HCT116 (cell line): ENCODE measurements around the gene AKAP13. TPM values are rescaled to one million over a fixed set of nuclear protein-coding genes. Genes with fewer than 3 reads are reported as not detected.

Source experiments
- ATAC-seq: fragments of 200-7000 bp; cut with Tn5 transposase; 2 replicates; pipeline ENCODE4 v1.9.1; 2020; ENCODE audit warnings: mild to moderate bottlenecking, moderate library complexity
- BruUV-seq: library from RNA; stranded (reverse); fragments of 400-500 nt; replicated peaks from 2 replicates; lab custom pipeline; 2021; lab: Mats Ljungman, UMichigan
- CTCF ChIA-PET: fragments of 300-600 bp; sonication (Branson Sonifier 250); formaldehyde crosslinking; loops from one replicate; lab custom pipeline; 2021; ENCODE audit warnings: antibody characterized with exemption; lab: Charles Lee
- POLR2A ChIA-PET: fragments of 300-600, 350-600 bp; sonication (Branson Sonifier 250); formaldehyde crosslinking; loops from one replicate; lab custom pipeline; 2021; ENCODE audit warnings: antibody characterized with exemption; lab: Charles Lee
- RAD21 ChIA-PET, 2 experiments: fragments of 300-600 bp; sonication (Branson Sonifier 250); formaldehyde crosslinking; loops; one replicate each; lab custom pipeline; 2023; ENCODE audit warnings: low total read pairs in 2 of 2; ENCODE audit not compliant: uncharacterized antibody in 2 of 2, unreplicated experiment in 2 of 2, low non-redundant PET in 1 of 2; lab: Charles Lee
- DNase-seq: peaks from one replicate; pipeline ENCODE4 v3.0.0-alpha.2; 2010; ENCODE audit warnings: low read depth, low spot score
- H2AFZ ChIP-seq: fragments of 200-600 bp; shearing (Covaris generic), sonication (generic); 2 replicates; pipeline ENCODE4 v1.6.1; 2017; ENCODE audit warnings: low read depth, mixed run types, mixed read lengths, antibody characterized with exemption, low read length; ENCODE audit not compliant: poor library complexity, severe bottlenecking
- H3K27ac ChIP-seq: 2 replicates; pipeline ENCODE4 v1.5.1; 2012; ENCODE audit warnings: low read depth, low read length
- H3K27me3 ChIP-seq: fragments of 200-600 bp; sonication (generic); 2 replicates; pipeline ENCODE4 v1.6.1; 2016; ENCODE audit warnings: mixed run types, low read length, mixed read lengths; ENCODE audit not compliant: insufficient read depth
- H3K36me3 ChIP-seq, 2 experiments: fragments of 200-500 bp in 1 of 2; fragments of 200-600 bp in 1 of 2; sonication (Bioruptor generic) in 1 of 2; sonication (generic) in 1 of 2; 2 replicates each; pipeline versions ENCODE4 v1.5.1 to v1.6.1; 2014 to 2016; ENCODE audit warnings: low read length in 2 of 2, inconsistent platforms in 1 of 2, mixed read lengths in 1 of 2, mixed run types in 1 of 2; ENCODE audit not compliant: insufficient read depth in 2 of 2, control insufficient read depth in 1 of 2
- H3K4me1 ChIP-seq, 2 experiments: fragments of 200-600 bp in 1 of 2; sonication (generic) in 1 of 2; 2 replicates each; pipeline versions ENCODE4 v1.5.1 to v1.6.1; 2012 to 2017; ENCODE audit warnings: low read length in 2 of 2, inconsistent platforms in 1 of 2, mild to moderate bottlenecking in 1 of 2, mixed read lengths in 1 of 2, mixed run types in 1 of 2, moderate library complexity in 1 of 2; ENCODE audit not compliant: insufficient read depth in 2 of 2, control insufficient read depth in 1 of 2
- H3K4me2 ChIP-seq: fragments of 200-600 bp; sonication (generic); 2 replicates; pipeline ENCODE4 v1.6.1; 2017; ENCODE audit warnings: mixed run types, low read length, mixed read lengths
- H3K4me3 ChIP-seq, 2 experiments: fragments of 200-600 bp in 1 of 2; sonication (generic) in 1 of 2; replicated peaks in 1 of 2; 2 replicates each; pipeline ENCODE4 v1.5.1; 2011 to 2016; ENCODE audit warnings: low read length in 2 of 2, control low read depth in 1 of 2, low read depth in 1 of 2, mild to moderate bottlenecking in 1 of 2, mixed read lengths in 1 of 2, mixed run types in 1 of 2
- H3K79me2 ChIP-seq: fragments of 200-600 bp; sonication (generic); 2 replicates; pipeline ENCODE4 v1.6.1; 2017; ENCODE audit warnings: mild to moderate bottlenecking, mixed run types, low read length, moderate library complexity, mixed read lengths; ENCODE audit not compliant: insufficient read depth
- H3K9ac ChIP-seq: fragments of 200-600 bp; sonication (generic); 2 replicates; pipeline ENCODE4 v1.6.1; 2016; ENCODE audit warnings: low read length, mixed read lengths
- H3K9me2 ChIP-seq: fragments of 200-600 bp; sonication (generic), shearing (Covaris generic); 2 replicates; pipeline ENCODE4 v1.6.1; 2017; ENCODE audit warnings: mixed run types, mild to moderate bottlenecking, moderate library complexity; ENCODE audit not compliant: insufficient read depth
- H3K9me3 ChIP-seq, 2 experiments: fragments of 200-500 bp in 1 of 2; fragments of 200-600 bp in 1 of 2; sonication (Bioruptor generic) in 1 of 2; sonication (generic) in 1 of 2; 2 replicates each; pipeline ENCODE4 v1.6.1; 2014 to 2017; ENCODE audit warnings: low read length in 2 of 2, mixed read lengths in 2 of 2, inconsistent platforms in 1 of 2, low read depth in 1 of 2, mild to moderate bottlenecking in 1 of 2, mixed run types in 1 of 2, moderate library complexity in 1 of 2; ENCODE audit not compliant: control insufficient read depth in 1 of 2, insufficient read depth in 1 of 2
- H4K20me1 ChIP-seq: fragments of 200-600 bp; sonication (generic), shearing (Covaris generic); 2 replicates; pipeline ENCODE4 v1.6.1; 2017; ENCODE audit warnings: mixed run types, mild to moderate bottlenecking, moderate library complexity; ENCODE audit not compliant: insufficient read depth
- EGR1 ChIP-seq: IDR thresholded peaks from 2 replicates; pipeline ENCODE4 v1.6.1; 2012; ENCODE audit warnings: low read depth
- ELF1 ChIP-seq: IDR thresholded peaks from 2 replicates; pipeline ENCODE4 v1.6.1; 2012; ENCODE audit warnings: low read depth, borderline replicate concordance
- FOSL1 ChIP-seq: IDR thresholded peaks from 2 replicates; pipeline ENCODE4 v1.6.1; 2012; ENCODE audit warnings: low read depth
- SIN3A ChIP-seq: IDR thresholded peaks from 2 replicates; pipeline ENCODE4 v1.6.1; 2012; ENCODE audit warnings: low read depth
- intact Hi-C: fragments of 100-400 bp; cut with micrococcal nuclease; formaldehyde crosslinking; loops from 2 replicates; pipeline ENCODE4 v1.10.0; 2022
- total RNA-seq: library from RNA; stranded (reverse); gene quantifications from one replicate; pipeline ENCODE4 v1.2.1, GENCODE V29; 2021; ENCODE audit not compliant: unreplicated experiment
- TF ChIP-seq, protein P1 (sequence below): IDR thresholded peaks from 2 replicates; pipeline ENCODE4 v1.6.1; 2012; ENCODE audit warnings: low read depth

Gene AKAP13
- total RNA-seq, 1 experiment from 2014 or later, result 43.1 TPM

DNA sequence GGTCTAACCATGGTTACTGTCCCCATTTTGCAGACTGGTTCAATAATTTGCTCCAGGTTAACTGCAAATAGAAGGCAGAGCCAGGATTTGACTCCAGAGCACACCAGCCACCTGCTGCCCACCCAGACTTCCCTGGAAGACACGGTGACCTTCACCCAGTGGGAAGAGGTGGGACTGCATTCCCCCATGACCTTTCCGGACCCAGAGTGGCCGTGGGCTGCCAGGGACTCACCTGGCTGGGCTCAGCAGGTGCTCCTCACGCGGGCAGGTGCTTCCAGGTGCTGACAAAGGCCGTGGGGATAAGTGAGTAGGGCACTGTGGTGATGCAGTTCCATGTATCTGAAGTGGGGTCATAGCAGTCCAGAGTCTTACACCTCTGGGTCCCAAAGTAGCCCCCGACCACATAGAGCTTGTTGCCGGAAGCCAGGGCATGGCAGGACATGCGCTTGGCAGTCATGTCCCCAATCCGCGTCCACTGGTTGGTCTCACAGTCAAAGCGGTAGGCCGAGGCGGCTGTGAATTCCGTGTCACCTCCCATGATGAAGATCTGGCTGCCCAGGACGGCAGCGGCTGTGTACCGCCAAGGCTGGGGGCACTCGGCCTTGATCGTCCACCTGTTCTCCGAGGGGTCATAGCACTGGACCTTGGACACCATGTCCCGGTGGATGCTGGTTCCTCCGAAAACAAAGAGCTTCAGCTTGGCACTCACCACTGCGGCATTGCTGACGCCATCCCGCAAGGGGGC, 387.6 kb downstream of the AKAP13 start:
- ATAC-seq, result no peak
- no peaks in the 10 kb centered on the region; the same call in 1 of the 2 replicates for H3K79me2 ChIP-seq
- no TSS peak for BruUV-seq
- H3K9ac ChIP-seq, result no peak overlapping the region
- POLR2A ChIA-PET, result no interaction called here
- H3K27ac ChIP-seq, result no peak overlapping the region
- intact Hi-C loops, result no loop called here
- H3K27me3 ChIP-seq, result no peaks in the 10 kb centered on the region
- TF ChIP-seq SIN3A, result no peak
- no peak for TF ChIP-seq EGR1
- TF ChIP-seq, protein P1, sequence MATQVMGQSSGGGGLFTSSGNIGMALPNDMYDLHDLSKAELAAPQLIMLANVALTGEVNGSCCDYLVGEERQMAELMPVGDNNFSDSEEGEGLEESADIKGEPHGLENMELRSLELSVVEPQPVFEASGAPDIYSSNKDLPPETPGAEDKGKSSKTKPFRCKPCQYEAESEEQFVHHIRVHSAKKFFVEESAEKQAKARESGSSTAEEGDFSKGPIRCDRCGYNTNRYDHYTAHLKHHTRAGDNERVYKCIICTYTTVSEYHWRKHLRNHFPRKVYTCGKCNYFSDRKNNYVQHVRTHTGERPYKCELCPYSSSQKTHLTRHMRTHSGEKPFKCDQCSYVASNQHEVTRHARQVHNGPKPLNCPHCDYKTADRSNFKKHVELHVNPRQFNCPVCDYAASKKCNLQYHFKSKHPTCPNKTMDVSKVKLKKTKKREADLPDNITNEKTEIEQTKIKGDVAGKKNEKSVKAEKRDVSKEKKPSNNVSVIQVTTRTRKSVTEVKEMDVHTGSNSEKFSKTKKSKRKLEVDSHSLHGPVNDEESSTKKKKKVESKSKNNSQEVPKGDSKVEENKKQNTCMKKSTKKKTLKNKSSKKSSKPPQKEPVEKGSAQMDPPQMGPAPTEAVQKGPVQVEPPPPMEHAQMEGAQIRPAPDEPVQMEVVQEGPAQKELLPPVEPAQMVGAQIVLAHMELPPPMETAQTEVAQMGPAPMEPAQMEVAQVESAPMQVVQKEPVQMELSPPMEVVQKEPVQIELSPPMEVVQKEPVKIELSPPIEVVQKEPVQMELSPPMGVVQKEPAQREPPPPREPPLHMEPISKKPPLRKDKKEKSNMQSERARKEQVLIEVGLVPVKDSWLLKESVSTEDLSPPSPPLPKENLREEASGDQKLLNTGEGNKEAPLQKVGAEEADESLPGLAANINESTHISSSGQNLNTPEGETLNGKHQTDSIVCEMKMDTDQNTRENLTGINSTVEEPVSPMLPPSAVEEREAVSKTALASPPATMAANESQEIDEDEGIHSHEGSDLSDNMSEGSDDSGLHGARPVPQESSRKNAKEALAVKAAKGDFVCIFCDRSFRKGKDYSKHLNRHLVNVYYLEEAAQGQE, result no peak
- no peak for TF ChIP-seq ELF1
- TF ChIP-seq FOSL1, result no peak
- TF ChIP-seq, all 23 proteins: peak for 0
- Histone ChIP-seq H3K4me2 (no peak overlapping the region), H3K4me3 (no peak overlapping the region), H3K4me1 (peaks cover 0 to 6% of the 10 kb centered on the region in 2 experiments; a peak in 1 of 4 replicates), H4K20me1 (no peaks in the 10 kb centered on the region), H3K36me3 (no peaks in the 10 kb centered on the region), H3K9me2 (no peaks in the 10 kb centered on the region), H2AFZ (no peak overlapping the region), H3K9me3 (no peaks in the 10 kb centered on the region)
- CTCF ChIA-PET, result no interaction called here
- RAD21 ChIA-PET, result no interaction called here
- no peak for DNase-seq
